Activated CD8-positive, alpha-beta memory T cell treated with anti-CD3 and anti-CD28 coated beads, Interleukin-2, amount 50 U/mL, for 48 hours (primary cell): ENCODE data around the gene CTNNA3.
A peak's percentile ranks its signal among the peaks of the same experiment; 100 is the strongest.

Source experiments
- DNase-seq: peaks from one replicate; pipeline ENCODE4 v3.0.0-alpha.2; 2020

CTNNA3 gene

DNA sequence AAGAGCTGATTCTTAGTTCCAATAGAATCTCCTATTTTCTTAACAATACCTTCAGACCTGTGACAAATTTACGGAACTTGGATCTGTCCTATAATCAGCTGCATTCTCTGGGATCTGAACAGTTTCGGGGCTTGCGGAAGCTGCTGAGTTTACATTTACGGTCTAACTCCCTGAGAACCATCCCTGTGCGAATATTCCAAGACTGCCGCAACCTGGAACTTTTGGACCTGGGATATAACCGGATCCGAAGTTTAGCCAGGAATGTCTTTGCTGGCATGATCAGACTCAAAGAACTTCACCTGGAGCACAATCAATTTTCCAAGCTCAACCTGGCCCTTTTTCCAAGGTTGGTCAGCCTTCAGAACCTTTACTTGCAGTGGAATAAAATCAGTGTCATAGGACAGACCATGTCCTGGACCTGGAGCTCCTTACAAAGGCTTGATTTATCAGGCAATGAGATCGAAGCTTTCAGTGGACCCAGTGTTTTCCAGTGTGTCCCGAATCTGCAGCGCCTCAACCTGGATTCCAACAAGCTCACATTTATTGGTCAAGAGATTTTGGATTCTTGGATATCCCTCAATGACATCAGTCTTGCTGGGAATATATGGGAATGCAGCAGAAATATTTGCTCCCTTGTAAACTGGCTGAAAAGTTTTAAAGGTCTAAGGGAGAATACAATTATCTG lies 768.6 kb downstream of the CTNNA3 start:
- DNase-seq = no peak

DNA sequence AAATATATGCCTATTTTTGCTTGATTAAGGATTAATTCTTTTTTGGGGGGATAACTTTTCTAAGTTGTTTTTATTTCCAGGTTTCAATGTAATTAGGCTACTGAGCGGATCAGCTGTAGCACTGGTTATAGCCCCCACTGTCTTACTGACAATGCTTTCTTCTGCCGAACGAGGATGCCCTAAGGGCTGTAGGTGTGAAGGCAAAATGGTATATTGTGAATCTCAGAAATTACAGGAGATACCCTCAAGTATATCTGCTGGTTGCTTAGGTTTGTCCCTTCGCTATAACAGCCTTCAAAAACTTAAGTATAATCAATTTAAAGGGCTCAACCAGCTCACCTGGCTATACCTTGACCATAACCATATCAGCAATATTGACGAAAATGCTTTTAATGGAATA lies 769.2 kb downstream of the CTNNA3 start:
- no peak for DNase-seq

GRCh38 chr10:66925896-66926715 lies 769.9 kb downstream of the CTNNA3 start, which contains the start of gene LRRTM3:
Gene LRRTM3, plus strand, starts transcription at chr10:66926036.
- peak; percentile 46 for DNase-seq

DNA sequence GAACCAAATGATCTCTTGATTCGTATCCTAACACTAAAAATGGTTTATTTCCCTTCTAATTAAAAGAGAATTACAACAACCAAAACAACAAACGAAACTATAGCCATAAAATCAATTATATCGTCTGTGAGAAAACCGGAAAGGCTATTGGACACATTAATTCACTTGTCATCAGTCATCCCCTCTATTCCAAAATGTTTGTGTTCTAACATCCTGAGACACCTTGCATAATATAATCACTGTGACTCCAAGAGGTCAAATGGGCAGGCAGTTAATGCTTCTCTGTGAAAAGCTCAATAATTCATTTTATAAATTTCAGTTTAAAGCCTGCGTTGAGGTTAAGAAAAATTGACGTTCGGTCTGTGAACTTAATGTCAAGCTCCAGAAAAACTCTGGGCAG lies 770.6 kb downstream of the CTNNA3 start:
- no peak for DNase-seq

DNA sequence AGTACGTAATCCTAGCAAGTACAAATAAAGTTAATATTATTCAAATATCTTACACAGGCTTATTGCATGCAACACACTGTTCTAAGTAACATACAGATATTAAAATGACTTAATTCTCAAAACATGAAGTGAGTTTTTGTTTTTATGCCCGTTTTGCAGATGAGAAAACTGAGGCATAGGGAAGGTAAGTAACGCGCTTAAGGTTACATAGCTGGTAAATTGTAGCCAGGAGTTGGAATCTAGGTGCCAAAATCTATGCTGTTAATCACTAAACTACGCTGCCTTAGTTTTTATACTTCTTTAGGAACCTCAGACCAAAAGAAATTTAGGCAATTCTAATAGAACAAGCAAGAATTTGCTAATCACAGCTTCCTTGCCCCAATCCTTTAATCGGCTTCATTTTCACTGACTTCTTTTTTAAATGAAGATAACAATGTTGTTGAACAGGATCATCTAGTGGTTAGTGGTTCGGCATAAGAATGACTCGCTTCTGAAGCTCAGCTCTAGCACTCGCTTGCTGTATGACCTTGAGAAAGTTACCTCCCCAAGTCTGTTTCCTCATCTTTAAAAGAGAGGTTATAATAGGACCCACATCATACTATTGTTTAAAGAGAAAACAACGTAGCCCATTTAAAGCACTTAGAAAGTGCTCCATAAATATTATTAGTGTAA lies 771.2 kb downstream of the CTNNA3 start:
- DNase-seq = no peak

- DNase-seq = no peak
Observed at GRCh38 chr10:66919248-66919647, 776.7 kb downstream of the CTNNA3 start.

GRCh38 chr10:66917104-66917503 lies 778.9 kb downstream of the CTNNA3 start:
- DNase-seq = no peak

- no peak for DNase-seq
Observed at GRCh38 chr10:66916030-66916429, 780.0 kb downstream of the CTNNA3 start.

- no peak for DNase-seq
Observed at GRCh38 chr10:66910671-66911070, 785.3 kb downstream of the CTNNA3 start.

GRCh38 chr10:66892871-66893270 lies 803.1 kb downstream of the CTNNA3 start:
- DNase-seq = no peak

DNA sequence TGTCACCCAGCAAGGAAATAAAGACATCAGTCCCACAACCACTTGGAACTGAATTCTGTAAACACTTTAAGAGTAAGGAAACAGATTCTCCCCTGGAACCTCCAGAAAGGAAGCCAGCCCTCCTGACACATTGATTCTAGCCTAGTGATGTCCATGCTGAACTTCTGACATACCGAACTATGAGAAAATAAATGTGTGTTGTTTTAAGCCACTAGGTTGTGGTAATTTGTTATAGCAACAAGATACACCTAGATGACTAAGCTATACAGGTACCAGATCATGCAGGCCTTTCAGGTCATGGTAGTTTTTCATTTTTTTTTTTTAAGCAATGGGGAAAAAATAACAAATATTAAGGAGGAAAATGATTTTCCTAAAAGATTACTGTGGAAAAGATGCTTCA lies 807.8 kb downstream of the CTNNA3 start:
- no peak for DNase-seq

DNA sequence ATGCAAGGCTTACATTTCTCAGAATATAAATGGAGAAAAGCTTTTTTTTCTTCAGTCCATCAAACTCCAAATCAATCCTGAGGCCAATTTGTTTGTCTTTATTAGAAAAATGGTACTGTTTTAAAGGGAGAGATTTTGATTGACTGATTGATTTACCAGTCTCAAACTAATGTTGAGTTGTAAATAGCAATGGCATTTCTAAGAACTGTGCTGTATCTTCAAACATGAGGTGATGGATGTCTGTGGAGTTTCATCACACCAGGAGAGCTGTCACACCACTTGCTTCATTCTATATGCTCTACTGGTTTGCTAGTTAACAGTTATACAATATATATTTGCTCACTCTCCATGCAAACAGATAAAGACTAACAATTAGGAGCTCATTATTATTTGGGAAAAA lies 809.1 kb downstream of the CTNNA3 start:
- DNase-seq = no peak

GRCh38 chr10:66882271-66882670 lies 813.7 kb downstream of the CTNNA3 start:
- no peak for DNase-seq

DNA sequence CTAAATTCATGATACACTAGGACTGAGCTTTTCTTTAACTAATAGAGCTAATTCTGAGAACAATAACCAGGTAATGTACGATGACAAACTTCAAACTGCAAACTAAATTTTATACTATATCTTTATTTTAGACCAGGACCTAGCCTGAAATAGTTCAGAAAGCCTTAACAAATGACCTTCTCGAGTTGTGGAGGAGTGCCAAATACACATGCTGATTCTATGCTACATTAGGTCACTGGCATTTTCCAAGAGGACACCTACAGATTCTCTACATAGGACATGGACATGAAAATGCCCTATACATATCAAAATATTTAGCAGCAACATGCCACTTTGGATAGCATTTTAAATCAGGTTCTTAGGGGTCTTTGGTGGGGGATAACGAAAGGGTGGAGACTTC lies 814.2 kb downstream of the CTNNA3 start:
- DNase-seq = no peak

DNA sequence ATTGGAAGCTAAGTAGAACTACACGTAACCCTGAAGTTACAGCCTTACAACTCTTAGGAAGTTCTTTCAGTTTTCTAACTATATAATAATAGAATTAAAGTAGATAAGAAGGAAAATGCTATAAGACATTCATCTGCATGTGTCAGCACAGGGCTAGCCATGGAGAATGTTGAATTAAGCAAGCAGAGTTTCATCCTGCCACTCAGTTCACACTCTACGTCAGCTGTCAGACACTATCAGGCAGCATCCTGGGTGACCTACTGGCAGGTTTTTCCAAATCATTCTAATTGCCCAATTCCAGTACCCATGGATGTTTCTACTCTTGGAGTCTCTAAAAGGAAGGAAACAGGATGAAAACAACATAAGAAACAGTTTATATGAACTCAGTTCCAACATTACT lies 815.2 kb downstream of the CTNNA3 start:
- DNase-seq = no peak

- DNase-seq = no peak
Observed at GRCh38 chr10:66880292-66880691, 815.7 kb downstream of the CTNNA3 start.

GRCh38 chr10:66877361-66877760 lies 818.6 kb downstream of the CTNNA3 start:
- no peak for DNase-seq

- DNase-seq = no peak
Observed at GRCh38 chr10:66869635-66870034, 826.4 kb downstream of the CTNNA3 start.

GRCh38 chr10:66862687-66863258 lies 833.2 kb downstream of the CTNNA3 start:
- no peak for DNase-seq

DNA sequence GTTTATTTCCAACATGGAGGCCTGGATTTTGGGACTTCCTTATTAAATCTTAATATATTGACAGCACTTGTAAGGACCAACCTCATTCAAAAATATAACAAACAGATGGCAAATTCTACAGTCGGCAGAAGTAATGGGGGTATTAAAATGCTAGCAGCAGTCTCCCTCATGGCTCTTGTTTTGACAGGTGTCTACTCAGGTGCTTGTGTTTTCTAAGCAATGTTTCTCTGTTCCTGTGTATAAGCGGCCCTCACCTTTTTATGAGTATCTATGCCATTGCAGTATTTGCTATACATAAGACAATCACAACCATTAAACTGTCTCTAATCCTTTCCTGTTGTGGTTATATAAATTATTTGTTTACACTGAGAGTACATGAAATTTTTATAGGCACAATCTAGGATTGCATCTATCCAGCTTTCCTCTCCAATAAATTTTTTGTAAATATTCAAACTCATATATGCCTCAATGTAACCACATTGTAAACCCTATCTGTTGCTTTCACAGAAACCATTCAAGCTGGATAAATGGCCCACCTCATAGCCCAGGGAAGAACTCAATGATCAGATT lies 835.5 kb downstream of the CTNNA3 start:
- no peak for DNase-seq

GRCh38 chr10:66852811-66853210 lies 843.2 kb downstream of the CTNNA3 start:
- no peak for DNase-seq

DNA sequence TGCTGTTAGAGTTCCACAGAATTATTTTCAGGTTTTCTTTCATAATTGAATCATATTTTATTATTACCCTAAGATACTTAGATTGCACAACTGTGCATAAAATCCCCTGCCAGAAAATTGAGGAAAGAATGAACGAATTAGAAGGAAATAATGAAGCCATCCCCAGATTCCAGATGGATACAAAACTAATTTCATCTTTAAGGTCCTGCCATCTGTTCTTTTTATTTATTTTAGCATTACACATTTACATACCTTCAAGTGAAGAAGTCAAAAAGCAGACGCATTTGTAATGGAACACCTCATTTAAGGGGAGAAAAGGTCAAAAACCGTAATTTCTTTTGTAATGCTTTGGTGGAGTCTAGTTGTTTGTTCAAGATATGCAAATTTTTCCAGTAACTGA lies 847.1 kb downstream of the CTNNA3 start:
- DNase-seq = no peak
